HG03135 (cell line): ENCODE data around the gene ATL1.
"Not testable (repeated sequence)": the region's sequence is repeated elsewhere in the genome, so short reads cannot be mapped to it uniquely, and the experiment has no call there.

ENCODE experiments used
- ATAC-seq: cut with Tn5 transposase; IDR thresholded peaks from one replicate; pipeline ENCODE4 v1.9.1; 2021; ENCODE audit warnings: mild to moderate bottlenecking, moderate library complexity; ENCODE audit not compliant: unreplicated experiment

The ATL1 gene

GRCh38 chr14:50600849-50601248 lies 40.9 kb downstream of the ATL1 start:
- ATAC-seq = no peak

GRCh38 chr14:50601394-50601793 lies 41.4 kb downstream of the ATL1 start:
- ATAC-seq = no peak

GRCh38 chr14:50602035-50602434 lies 42.1 kb downstream of the ATL1 start:
- ATAC-seq = no peak

GRCh38 chr14:50603565-50603964 lies 43.6 kb downstream of the ATL1 start:
- no peak for ATAC-seq

GRCh38 chr14:50605766-50606165 lies 45.8 kb downstream of the ATL1 start:
- ATAC-seq = no peak

GRCh38 chr14:50606468-50606867 lies 46.5 kb downstream of the ATL1 start:
- no peak for ATAC-seq

- ATAC-seq = no peak
Observed at GRCh38 chr14:50607181-50607580, 47.2 kb downstream of the ATL1 start.

GRCh38 chr14:50607761-50608160 lies 47.8 kb downstream of the ATL1 start:
- ATAC-seq = no peak

GRCh38 chr14:50608302-50608851 lies 48.4 kb downstream of the ATL1 start:
- ATAC-seq = no peak

- ATAC-seq = no peak
Observed at GRCh38 chr14:50610465-50610864, 50.5 kb downstream of the ATL1 start.

- no peak for ATAC-seq
Observed at GRCh38 chr14:50612806-50613205, 52.9 kb downstream of the ATL1 start.

- ATAC-seq = no peak
Observed at GRCh38 chr14:50615056-50615455, 55.1 kb downstream of the ATL1 start.

GRCh38 chr14:50615552-50615951 lies 55.6 kb downstream of the ATL1 start:
- ATAC-seq = no peak

- no peak for ATAC-seq
Observed at GRCh38 chr14:50616275-50616674, 56.3 kb downstream of the ATL1 start.

- ATAC-seq = no peak
Observed at GRCh38 chr14:50619569-50620141, 59.7 kb downstream of the ATL1 start.

- ATAC-seq = no peak
Observed at GRCh38 chr14:50620341-50620740, 60.4 kb downstream of the ATL1 start.

- no peak for ATAC-seq
Observed at GRCh38 chr14:50622978-50623377, 63.0 kb downstream of the ATL1 start.

- no peak for ATAC-seq
Observed at GRCh38 chr14:50624447-50624846, 64.5 kb downstream of the ATL1 start.

- not testable (repeated sequence) for ATAC-seq
Observed at GRCh38 chr14:50624947-50625346, 65.0 kb downstream of the ATL1 start.

- no peak for ATAC-seq
Observed at GRCh38 chr14:50631408-50631821, 71.5 kb downstream of the ATL1 start.

GRCh38 chr14:50633954-50634353 lies 74.0 kb downstream of the ATL1 start:
- no peak for ATAC-seq

- no peak for ATAC-seq
Observed at GRCh38 chr14:50635141-50635540, 75.2 kb downstream of the ATL1 start.

- peak; percentile 92 for ATAC-seq
Observed at GRCh38 chr14:50647282-50647681, 87.3 kb downstream of the ATL1 start.
